Panc1 (cell line): ENCODE data around the gene IL36RN. TPM values are rescaled to one million over a fixed set of nuclear protein-coding genes. Genes with fewer than 3 reads are reported as not detected.

ENCODE experiments used
- ATAC-seq: fragments of 200-7000 bp; cut with Tn5 transposase; 2 replicates; pipeline ENCODE4 v1.9.1; 2020; ENCODE audit warnings: mild to moderate bottlenecking, moderate library complexity
- BruUV-seq: library from RNA; stranded (reverse); fragments of 400-500 nt; replicated peaks from 2 replicates; lab custom pipeline; 2021; lab: Mats Ljungman, UMichigan
- CTCF ChIA-PET: fragments of 300-600 bp; sonication (Branson Sonifier 250); formaldehyde crosslinking; loops from one replicate; lab custom pipeline; 2022; ENCODE audit warnings: antibody characterized with exemption; lab: Charles Lee
- POLR2A ChIA-PET: fragments of 300-600 bp; sonication (Branson Sonifier 250); formaldehyde crosslinking; loops from one replicate; lab custom pipeline; 2022; ENCODE audit warnings: antibody characterized with exemption; lab: Charles Lee
- DNase-seq: peaks from one replicate; pipeline ENCODE4 v3.0.0-alpha.2; 2010; ENCODE audit warnings: low read depth, low spot score
- H3K27ac ChIP-seq: 2 replicates; pipeline ENCODE4 v1.5.1; 2011; ENCODE audit warnings: mild to moderate bottlenecking, low read length, inconsistent platforms
- H3K27me3 ChIP-seq: fragments of 200-500 bp; sonication (Bioruptor generic); 2 replicates; pipeline ENCODE4 v1.6.0; 2014; ENCODE audit warnings: low read length, inconsistent platforms; ENCODE audit not compliant: control insufficient read depth, insufficient read depth
- H3K36me3 ChIP-seq: fragments of 200-500 bp; sonication (Bioruptor generic); 2 replicates; pipeline ENCODE4 v1.5.1; 2014; ENCODE audit warnings: inconsistent platforms, mild to moderate bottlenecking, low read length, moderate library complexity; ENCODE audit not compliant: control insufficient read depth, insufficient read depth
- H3K4me1 ChIP-seq: 2 replicates; pipeline ENCODE4 v1.5.1; 2011; ENCODE audit warnings: inconsistent platforms, mild to moderate bottlenecking, low read length, moderate library complexity; ENCODE audit not compliant: control insufficient read depth, insufficient read depth
- H3K4me3 ChIP-seq, 2 experiments: 2 replicates each; pipeline ENCODE4 v1.5.1; 2011 to 2012; ENCODE audit warnings: low read depth in 2 of 2, low read length in 2 of 2, mild to moderate bottlenecking in 2 of 2, inconsistent platforms in 1 of 2, moderate library complexity in 1 of 2
- H3K9me3 ChIP-seq: fragments of 200-500 bp; sonication (Bioruptor generic); 2 replicates; pipeline ENCODE4 v1.5.1; 2014; ENCODE audit warnings: low read depth, mild to moderate bottlenecking, inconsistent platforms, low read length, moderate library complexity; ENCODE audit not compliant: control insufficient read depth, insufficient read depth
- POLR2AphosphoS5 ChIP-seq: IDR thresholded peaks from 2 replicates; pipeline ENCODE4 v1.6.1; 2012; ENCODE audit warnings: mild to moderate bottlenecking, low read depth, low read length, moderate library complexity
- SIN3A ChIP-seq: IDR thresholded peaks from 2 replicates; pipeline ENCODE4 v1.6.1; 2012; ENCODE audit warnings: low read depth, mild to moderate bottlenecking, low read length, moderate library complexity, borderline replicate concordance; ENCODE audit not compliant: insufficient read depth
- TCF7L2 ChIP-seq: IDR thresholded peaks from 2 replicates; pipeline ENCODE4 v1.6.1; 2011; ENCODE audit warnings: mild to moderate bottlenecking, low read depth, low read length, inconsistent platforms
- in situ Hi-C: cut with HindIII; loops from 2 replicates; pipeline ENCODE4 v1.10.0; 2016; ENCODE audit warnings: low sequenced_read_pairs, low pct_unique_long_range_greater_than_20kb
- intact Hi-C: fragments of 100-400 bp; cut with micrococcal nuclease; formaldehyde crosslinking; loops from one replicate; pipeline ENCODE4 v1.10.0; 2022; ENCODE audit not compliant: unreplicated experiment
- total RNA-seq: library from RNA; stranded (reverse); gene quantifications from one replicate; pipeline ENCODE4 v1.2.1, GENCODE V29; 2021; ENCODE audit not compliant: unreplicated experiment
- TF ChIP-seq, protein P1 (sequence below), 2 experiments: IDR thresholded peaks; 2 replicates each; pipeline ENCODE4 v1.6.1; 2011 to 2012; ENCODE audit warnings: low read depth in 2 of 2, control low read depth in 1 of 2, low read length in 1 of 2, mild to moderate bottlenecking in 1 of 2, moderate library complexity in 1 of 2; ENCODE audit not compliant: insufficient read depth in 1 of 2
- TF ChIP-seq, protein P2 (sequence below): fragments of 450-650 bp; IDR thresholded peaks from 2 replicates; pipeline ENCODE4 v1.5.1; 2017; ENCODE audit warnings: mild to moderate bottlenecking

IL36RN gene
- total RNA-seq, 1 experiment from 2014 or later, result not detected

DNA sequence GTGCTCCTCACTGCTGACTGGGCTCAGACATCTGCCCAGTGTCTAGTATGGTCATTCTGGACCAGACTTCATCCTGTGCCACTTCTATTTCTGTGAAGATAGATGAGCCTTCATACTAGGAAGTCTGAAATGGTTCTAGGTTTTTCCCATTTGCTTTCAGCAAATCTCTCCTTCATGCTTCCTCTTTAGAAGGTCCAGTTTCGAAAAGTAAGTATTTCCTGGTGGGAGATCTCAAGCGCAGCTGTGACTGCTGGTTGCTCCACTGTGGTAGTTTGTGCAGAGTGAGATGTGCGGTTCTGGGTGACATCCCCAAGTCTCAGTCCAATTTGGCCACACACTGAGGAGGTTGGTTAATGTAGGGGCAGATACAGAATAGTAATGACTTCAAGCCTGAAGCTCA is 20.7 kb upstream of the IL36RN start:
- BruUV-seq, result no TSS peak
- Histone ChIP-seq H3K27ac (no peak overlapping the region), H3K4me1 (no peaks in the 10 kb centered on the region), H3K36me3 (no peaks in the 10 kb centered on the region), H3K4me3 (no peak overlapping the region), H3K9me3 (no peaks in the 10 kb centered on the region), H3K27me3 (no peaks in the 10 kb centered on the region)
- CTCF ChIA-PET, result no interaction called here
- intact Hi-C loops (no loop called here), in situ Hi-C loops (no loop called here)
- POLR2A ChIA-PET, result no interaction called here
- DNase-seq, result no peak
- TF ChIP-seq, protein P1, sequence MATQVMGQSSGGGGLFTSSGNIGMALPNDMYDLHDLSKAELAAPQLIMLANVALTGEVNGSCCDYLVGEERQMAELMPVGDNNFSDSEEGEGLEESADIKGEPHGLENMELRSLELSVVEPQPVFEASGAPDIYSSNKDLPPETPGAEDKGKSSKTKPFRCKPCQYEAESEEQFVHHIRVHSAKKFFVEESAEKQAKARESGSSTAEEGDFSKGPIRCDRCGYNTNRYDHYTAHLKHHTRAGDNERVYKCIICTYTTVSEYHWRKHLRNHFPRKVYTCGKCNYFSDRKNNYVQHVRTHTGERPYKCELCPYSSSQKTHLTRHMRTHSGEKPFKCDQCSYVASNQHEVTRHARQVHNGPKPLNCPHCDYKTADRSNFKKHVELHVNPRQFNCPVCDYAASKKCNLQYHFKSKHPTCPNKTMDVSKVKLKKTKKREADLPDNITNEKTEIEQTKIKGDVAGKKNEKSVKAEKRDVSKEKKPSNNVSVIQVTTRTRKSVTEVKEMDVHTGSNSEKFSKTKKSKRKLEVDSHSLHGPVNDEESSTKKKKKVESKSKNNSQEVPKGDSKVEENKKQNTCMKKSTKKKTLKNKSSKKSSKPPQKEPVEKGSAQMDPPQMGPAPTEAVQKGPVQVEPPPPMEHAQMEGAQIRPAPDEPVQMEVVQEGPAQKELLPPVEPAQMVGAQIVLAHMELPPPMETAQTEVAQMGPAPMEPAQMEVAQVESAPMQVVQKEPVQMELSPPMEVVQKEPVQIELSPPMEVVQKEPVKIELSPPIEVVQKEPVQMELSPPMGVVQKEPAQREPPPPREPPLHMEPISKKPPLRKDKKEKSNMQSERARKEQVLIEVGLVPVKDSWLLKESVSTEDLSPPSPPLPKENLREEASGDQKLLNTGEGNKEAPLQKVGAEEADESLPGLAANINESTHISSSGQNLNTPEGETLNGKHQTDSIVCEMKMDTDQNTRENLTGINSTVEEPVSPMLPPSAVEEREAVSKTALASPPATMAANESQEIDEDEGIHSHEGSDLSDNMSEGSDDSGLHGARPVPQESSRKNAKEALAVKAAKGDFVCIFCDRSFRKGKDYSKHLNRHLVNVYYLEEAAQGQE (IDR thresholded peaks at IDR 0.05; ENCODE audit: insufficient read depth in 1 of 2, low read depth in 2 of 2, low read length in 1 of 2), result no peak
- TF ChIP-seq SIN3A, result no peak
- TF ChIP-seq TCF7L2, result no peak
- TF ChIP-seq, protein P2, sequence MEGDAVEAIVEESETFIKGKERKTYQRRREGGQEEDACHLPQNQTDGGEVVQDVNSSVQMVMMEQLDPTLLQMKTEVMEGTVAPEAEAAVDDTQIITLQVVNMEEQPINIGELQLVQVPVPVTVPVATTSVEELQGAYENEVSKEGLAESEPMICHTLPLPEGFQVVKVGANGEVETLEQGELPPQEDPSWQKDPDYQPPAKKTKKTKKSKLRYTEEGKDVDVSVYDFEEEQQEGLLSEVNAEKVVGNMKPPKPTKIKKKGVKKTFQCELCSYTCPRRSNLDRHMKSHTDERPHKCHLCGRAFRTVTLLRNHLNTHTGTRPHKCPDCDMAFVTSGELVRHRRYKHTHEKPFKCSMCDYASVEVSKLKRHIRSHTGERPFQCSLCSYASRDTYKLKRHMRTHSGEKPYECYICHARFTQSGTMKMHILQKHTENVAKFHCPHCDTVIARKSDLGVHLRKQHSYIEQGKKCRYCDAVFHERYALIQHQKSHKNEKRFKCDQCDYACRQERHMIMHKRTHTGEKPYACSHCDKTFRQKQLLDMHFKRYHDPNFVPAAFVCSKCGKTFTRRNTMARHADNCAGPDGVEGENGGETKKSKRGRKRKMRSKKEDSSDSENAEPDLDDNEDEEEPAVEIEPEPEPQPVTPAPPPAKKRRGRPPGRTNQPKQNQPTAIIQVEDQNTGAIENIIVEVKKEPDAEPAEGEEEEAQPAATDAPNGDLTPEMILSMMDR, result no peak
- TF ChIP-seq POLR2AphosphoS5, result no peak
- no peak for ATAC-seq

DNA sequence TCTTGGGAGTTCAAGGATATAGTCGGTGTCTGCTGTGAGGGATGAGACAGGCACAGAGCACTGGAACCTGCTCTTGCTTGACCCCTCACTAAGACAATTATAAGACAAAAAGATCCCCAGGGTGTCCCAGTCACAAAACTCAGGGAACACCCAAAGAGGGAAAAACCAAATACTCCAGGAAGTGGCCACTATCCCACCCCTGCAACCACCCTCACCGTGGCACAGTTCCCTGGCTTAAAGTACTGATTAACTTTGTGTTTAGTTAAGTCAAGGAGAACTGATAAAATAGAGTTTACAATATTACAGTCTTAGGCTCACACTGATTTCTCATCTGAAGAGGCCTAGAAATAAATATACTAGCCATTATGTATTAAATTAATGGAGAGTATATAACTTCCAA is 19.8 kb upstream of the IL36RN start:
- H3K4me1 ChIP-seq, result no peaks in the 10 kb centered on the region
- DNase-seq, result no peak
- CTCF ChIA-PET, result no interaction called here
- no peaks in the 10 kb centered on the region for H3K9me3 ChIP-seq
- H3K36me3 ChIP-seq, result no peaks in the 10 kb centered on the region
- TF ChIP-seq TCF7L2, result no peak
- no peak for TF ChIP-seq POLR2AphosphoS5
- no peak for TF ChIP-seq SIN3A
- TF ChIP-seq, protein P1 (IDR thresholded peaks at IDR 0.05; ENCODE audit: insufficient read depth in 1 of 2, low read depth in 2 of 2, low read length in 1 of 2), result no peak
- TF ChIP-seq, protein P2, result no peak
- POLR2A ChIA-PET, result no interaction called here
- no peak for ATAC-seq
- no peaks in the 10 kb centered on the region for H3K27me3 ChIP-seq
- intact Hi-C loops, result no loop called here
- no TSS peak for BruUV-seq
- in situ Hi-C loops, result no loop called here
- no peak overlapping the region for H3K27ac ChIP-seq
- no peak overlapping the region for H3K4me3 ChIP-seq
